ENCODE data around the gene LNPEP. TPM values are rescaled to one million over a fixed set of nuclear protein-coding genes. Genes with fewer than 3 reads are reported as not detected.

Gene LNPEP
- total RNA-seq, 1 experiment from 2014 or later: 6.4 TPM

DNA sequence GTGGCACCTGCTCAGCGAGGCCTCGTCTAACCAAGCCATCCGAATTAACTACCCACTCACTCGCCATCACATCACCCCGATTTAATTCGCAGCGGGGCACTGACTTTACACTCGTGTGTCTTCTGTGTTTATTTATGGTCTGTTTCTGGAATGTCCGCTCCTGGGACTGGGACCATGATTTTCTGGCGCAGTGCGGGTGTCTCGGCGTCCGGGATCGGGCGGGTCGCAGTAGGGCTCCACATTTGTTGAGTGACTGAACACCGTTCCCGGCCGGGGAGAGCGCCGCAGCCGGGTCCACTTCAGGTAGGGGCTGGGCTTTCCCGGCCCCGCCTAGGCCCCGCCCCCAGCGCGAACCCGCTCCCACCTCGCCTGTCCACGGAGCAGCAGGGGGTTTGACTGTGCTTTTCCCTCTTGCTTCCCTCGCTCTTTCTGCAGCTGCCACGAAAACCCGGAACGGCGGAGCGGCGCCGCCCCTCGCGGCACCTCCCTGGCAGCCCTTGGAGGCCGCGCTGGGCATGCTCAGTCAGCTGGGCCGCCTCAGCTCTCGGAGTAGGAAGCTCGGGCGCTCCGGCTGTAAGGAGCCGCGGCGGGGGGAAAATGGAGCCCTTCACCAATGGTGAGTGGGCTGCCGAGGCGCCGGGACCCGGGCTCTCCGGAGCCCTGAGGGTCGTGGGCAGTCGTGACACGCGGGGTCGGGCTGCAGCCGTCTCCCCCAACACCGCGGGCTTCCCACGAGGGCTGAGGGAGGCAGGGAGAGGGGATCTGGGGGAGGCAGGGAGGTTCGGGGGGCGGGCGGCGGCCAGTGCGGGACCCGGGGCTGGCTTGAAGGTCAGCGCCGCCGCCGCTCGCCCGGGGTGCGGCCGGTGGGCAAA, at the start of gene LNPEP (continued):
- TF ChIP-seq, protein P1, sequence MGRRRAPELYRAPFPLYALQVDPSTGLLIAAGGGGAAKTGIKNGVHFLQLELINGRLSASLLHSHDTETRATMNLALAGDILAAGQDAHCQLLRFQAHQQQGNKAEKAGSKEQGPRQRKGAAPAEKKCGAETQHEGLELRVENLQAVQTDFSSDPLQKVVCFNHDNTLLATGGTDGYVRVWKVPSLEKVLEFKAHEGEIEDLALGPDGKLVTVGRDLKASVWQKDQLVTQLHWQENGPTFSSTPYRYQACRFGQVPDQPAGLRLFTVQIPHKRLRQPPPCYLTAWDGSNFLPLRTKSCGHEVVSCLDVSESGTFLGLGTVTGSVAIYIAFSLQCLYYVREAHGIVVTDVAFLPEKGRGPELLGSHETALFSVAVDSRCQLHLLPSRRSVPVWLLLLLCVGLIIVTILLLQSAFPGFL (CRISPR knock-in tag; IDR thresholded peaks at IDR 0.05; ENCODE audit: borderline replicate concordance): no peak
- TF ChIP-seq IRF2 (CRISPR knock-in tag; IDR thresholded peaks at IDR 0.05; ENCODE audit: borderline replicate concordance, low read depth) (no peak), GABPB1 (CRISPR knock-in tag; IDR thresholded peaks at IDR 0.05) (peak; percentile 62), ZNF263 (CRISPR knock-in tag; IDR thresholded peaks at IDR 0.05; ENCODE audit: low read depth) (no peak), SMAD3 (CRISPR knock-in tag; IDR thresholded peaks at IDR 0.05; ENCODE audit: borderline replicate concordance) (no peak), RORB (CRISPR knock-in tag; IDR thresholded peaks at IDR 0.05) (no peak), ZNF317 (CRISPR knock-in tag; IDR thresholded peaks at IDR 0.05; ENCODE audit: borderline replicate concordance, low read depth) (0 out of 2 replicates have a peak, but pooled peaks have one; percentile 18), SP1 (CRISPR knock-in tag; conservative IDR thresholded peaks at IDR 0.05) (peak; percentile 95), CBFB (CRISPR knock-in tag; IDR thresholded peaks at IDR 0.05; ENCODE audit: low read depth) (no peak), ZNF423 (CRISPR knock-in tag; IDR thresholded peaks at IDR 0.05) (peak; percentile 90; the same call in 1 of the 2 replicates)
- TF ChIP-seq, protein P2, sequence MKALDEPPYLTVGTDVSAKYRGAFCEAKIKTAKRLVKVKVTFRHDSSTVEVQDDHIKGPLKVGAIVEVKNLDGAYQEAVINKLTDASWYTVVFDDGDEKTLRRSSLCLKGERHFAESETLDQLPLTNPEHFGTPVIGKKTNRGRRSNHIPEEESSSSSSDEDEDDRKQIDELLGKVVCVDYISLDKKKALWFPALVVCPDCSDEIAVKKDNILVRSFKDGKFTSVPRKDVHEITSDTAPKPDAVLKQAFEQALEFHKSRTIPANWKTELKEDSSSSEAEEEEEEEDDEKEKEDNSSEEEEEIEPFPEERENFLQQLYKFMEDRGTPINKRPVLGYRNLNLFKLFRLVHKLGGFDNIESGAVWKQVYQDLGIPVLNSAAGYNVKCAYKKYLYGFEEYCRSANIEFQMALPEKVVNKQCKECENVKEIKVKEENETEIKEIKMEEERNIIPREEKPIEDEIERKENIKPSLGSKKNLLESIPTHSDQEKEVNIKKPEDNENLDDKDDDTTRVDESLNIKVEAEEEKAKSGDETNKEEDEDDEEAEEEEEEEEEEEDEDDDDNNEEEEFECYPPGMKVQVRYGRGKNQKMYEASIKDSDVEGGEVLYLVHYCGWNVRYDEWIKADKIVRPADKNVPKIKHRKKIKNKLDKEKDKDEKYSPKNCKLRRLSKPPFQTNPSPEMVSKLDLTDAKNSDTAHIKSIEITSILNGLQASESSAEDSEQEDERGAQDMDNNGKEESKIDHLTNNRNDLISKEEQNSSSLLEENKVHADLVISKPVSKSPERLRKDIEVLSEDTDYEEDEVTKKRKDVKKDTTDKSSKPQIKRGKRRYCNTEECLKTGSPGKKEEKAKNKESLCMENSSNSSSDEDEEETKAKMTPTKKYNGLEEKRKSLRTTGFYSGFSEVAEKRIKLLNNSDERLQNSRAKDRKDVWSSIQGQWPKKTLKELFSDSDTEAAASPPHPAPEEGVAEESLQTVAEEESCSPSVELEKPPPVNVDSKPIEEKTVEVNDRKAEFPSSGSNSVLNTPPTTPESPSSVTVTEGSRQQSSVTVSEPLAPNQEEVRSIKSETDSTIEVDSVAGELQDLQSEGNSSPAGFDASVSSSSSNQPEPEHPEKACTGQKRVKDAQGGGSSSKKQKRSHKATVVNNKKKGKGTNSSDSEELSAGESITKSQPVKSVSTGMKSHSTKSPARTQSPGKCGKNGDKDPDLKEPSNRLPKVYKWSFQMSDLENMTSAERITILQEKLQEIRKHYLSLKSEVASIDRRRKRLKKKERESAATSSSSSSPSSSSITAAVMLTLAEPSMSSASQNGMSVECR (CRISPR knock-in tag; IDR thresholded peaks at IDR 0.05; ENCODE audit: borderline replicate concordance): peak; percentile 42; the same call in 1 of the 2 replicates
- TF ChIP-seq, protein P3, sequence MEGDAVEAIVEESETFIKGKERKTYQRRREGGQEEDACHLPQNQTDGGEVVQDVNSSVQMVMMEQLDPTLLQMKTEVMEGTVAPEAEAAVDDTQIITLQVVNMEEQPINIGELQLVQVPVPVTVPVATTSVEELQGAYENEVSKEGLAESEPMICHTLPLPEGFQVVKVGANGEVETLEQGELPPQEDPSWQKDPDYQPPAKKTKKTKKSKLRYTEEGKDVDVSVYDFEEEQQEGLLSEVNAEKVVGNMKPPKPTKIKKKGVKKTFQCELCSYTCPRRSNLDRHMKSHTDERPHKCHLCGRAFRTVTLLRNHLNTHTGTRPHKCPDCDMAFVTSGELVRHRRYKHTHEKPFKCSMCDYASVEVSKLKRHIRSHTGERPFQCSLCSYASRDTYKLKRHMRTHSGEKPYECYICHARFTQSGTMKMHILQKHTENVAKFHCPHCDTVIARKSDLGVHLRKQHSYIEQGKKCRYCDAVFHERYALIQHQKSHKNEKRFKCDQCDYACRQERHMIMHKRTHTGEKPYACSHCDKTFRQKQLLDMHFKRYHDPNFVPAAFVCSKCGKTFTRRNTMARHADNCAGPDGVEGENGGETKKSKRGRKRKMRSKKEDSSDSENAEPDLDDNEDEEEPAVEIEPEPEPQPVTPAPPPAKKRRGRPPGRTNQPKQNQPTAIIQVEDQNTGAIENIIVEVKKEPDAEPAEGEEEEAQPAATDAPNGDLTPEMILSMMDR (IDR thresholded peaks at IDR 0.05): no peak
- TF ChIP-seq, protein P4, sequence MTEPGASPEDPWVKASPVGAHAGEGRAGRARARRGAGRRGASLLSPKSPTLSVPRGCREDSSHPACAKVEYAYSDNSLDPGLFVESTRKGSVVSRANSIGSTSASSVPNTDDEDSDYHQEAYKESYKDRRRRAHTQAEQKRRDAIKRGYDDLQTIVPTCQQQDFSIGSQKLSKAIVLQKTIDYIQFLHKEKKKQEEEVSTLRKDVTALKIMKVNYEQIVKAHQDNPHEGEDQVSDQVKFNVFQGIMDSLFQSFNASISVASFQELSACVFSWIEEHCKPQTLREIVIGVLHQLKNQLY (CRISPR knock-in tag; IDR thresholded peaks at IDR 0.05): no peak
- TF ChIP-seq, protein P5, sequence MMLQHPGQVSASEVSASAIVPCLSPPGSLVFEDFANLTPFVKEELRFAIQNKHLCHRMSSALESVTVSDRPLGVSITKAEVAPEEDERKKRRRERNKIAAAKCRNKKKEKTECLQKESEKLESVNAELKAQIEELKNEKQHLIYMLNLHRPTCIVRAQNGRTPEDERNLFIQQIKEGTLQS (CRISPR knock-in tag; conservative IDR thresholded peaks at IDR 0.05): no peak
- TF ChIP-seq, protein P6, sequence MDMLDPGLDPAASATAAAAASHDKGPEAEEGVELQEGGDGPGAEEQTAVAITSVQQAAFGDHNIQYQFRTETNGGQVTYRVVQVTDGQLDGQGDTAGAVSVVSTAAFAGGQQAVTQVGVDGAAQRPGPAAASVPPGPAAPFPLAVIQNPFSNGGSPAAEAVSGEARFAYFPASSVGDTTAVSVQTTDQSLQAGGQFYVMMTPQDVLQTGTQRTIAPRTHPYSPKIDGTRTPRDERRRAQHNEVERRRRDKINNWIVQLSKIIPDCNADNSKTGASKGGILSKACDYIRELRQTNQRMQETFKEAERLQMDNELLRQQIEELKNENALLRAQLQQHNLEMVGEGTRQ (CRISPR knock-in tag; IDR thresholded peaks at IDR 0.05): no peak; the same call in 1 of the 2 replicates
- TF ChIP-seq, protein P7, sequence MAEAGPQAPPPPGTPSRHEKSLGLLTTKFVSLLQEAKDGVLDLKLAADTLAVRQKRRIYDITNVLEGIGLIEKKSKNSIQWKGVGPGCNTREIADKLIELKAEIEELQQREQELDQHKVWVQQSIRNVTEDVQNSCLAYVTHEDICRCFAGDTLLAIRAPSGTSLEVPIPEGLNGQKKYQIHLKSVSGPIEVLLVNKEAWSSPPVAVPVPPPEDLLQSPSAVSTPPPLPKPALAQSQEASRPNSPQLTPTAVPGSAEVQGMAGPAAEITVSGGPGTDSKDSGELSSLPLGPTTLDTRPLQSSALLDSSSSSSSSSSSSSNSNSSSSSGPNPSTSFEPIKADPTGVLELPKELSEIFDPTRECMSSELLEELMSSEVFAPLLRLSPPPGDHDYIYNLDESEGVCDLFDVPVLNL (CRISPR knock-in tag; IDR thresholded peaks at IDR 0.05; ENCODE audit: borderline replicate concordance, low read depth): no peak
- TF ChIP-seq, protein P8, sequence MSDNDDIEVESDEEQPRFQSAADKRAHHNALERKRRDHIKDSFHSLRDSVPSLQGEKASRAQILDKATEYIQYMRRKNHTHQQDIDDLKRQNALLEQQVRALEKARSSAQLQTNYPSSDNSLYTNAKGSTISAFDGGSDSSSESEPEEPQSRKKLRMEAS (CRISPR knock-in tag; IDR thresholded peaks at IDR 0.05): peak; percentile 35; the same call in 1 of the 2 replicates
- TF ChIP-seq, protein P9, sequence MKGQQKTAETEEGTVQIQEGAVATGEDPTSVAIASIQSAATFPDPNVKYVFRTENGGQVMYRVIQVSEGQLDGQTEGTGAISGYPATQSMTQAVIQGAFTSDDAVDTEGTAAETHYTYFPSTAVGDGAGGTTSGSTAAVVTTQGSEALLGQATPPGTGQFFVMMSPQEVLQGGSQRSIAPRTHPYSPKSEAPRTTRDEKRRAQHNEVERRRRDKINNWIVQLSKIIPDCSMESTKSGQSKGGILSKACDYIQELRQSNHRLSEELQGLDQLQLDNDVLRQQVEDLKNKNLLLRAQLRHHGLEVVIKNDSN (CRISPR knock-in tag; IDR thresholded peaks at IDR 0.05): no peak
- TF ChIP-seq, protein P10, sequence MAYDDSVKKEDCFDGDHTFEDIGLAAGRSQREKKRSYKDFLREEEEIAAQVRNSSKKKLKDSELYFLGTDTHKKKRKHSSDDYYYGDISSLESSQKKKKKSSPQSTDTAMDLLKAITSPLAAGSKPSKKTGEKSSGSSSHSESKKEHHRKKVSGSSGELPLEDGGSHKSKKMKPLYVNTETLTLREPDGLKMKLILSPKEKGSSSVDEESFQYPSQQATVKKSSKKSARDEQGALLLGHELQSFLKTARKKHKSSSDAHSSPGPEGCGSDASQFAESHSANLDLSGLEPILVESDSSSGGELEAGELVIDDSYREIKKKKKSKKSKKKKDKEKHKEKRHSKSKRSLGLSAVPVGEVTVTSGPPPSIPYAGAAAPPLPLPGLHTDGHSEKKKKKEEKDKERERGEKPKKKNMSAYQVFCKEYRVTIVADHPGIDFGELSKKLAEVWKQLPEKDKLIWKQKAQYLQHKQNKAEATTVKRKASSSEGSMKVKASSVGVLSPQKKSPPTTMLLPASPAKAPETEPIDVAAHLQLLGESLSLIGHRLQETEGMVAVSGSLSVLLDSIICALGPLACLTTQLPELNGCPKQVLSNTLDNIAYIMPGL (CRISPR knock-in tag; IDR thresholded peaks at IDR 0.05): peak; percentile 84
- TF ChIP-seq, protein P11, sequence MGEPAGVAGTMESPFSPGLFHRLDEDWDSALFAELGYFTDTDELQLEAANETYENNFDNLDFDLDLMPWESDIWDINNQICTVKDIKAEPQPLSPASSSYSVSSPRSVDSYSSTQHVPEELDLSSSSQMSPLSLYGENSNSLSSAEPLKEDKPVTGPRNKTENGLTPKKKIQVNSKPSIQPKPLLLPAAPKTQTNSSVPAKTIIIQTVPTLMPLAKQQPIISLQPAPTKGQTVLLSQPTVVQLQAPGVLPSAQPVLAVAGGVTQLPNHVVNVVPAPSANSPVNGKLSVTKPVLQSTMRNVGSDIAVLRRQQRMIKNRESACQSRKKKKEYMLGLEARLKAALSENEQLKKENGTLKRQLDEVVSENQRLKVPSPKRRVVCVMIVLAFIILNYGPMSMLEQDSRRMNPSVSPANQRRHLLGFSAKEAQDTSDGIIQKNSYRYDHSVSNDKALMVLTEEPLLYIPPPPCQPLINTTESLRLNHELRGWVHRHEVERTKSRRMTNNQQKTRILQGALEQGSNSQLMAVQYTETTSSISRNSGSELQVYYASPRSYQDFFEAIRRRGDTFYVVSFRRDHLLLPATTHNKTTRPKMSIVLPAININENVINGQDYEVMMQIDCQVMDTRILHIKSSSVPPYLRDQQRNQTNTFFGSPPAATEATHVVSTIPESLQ (CRISPR knock-in tag; IDR thresholded peaks at IDR 0.05): no peak

All from WTC11 (cell line).